Glomerular visceral epithelial cell (primary cell): ENCODE measurements around the gene VGLL3.
"Not testable (repeated sequence)": the region's sequence is repeated elsewhere in the genome, so short reads cannot be mapped to it uniquely, and the experiment has no call there.

Experiments
- DNase-seq: peaks from one replicate; pipeline ENCODE4 v3.0.0-alpha.2; 2016; ENCODE audit errors: extremely low spot score

The VGLL3 gene, protein sequence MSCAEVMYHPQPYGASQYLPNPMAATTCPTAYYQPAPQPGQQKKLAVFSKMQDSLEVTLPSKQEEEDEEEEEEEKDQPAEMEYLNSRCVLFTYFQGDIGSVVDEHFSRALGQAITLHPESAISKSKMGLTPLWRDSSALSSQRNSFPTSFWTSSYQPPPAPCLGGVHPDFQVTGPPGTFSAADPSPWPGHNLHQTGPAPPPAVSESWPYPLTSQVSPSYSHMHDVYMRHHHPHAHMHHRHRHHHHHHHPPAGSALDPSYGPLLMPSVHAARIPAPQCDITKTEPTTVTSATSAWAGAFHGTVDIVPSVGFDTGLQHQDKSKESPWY

GRCh38 chr3:86990734-86991481 is at the start of gene VGLL3:
VGLL3 (minus strand) TSS chr3:86991149; CDS start chr3:86990743, 406 bp downstream.
- DNase-seq: peak; percentile 85

- no peak for DNase-seq
Observed at GRCh38 chr3:87037652-87038051, 46.7 kb upstream of the VGLL3 start.

DNA sequence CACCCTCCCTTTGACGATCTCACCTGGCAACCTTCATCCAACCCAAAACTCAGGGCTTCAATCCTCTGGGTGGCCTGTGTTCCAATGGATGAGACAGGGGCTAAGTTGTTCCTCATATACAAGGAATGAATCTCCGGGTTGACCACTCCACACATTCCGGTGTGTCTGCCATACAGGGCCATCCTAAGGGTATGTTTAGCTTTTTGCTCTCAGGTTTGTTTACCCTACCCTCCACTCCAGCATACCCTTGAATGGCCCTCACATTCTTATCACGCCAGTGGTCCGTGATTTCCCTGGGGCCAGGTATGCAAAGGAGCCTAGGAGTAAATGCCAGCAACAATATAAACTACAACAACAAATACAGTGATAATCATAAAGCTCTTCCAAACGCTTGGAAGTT is 45.7 kb upstream of the VGLL3 start:
- no peak for DNase-seq

GRCh38 chr3:87035339-87035738 is 44.4 kb upstream of the VGLL3 start:
- no peak for DNase-seq

DNA sequence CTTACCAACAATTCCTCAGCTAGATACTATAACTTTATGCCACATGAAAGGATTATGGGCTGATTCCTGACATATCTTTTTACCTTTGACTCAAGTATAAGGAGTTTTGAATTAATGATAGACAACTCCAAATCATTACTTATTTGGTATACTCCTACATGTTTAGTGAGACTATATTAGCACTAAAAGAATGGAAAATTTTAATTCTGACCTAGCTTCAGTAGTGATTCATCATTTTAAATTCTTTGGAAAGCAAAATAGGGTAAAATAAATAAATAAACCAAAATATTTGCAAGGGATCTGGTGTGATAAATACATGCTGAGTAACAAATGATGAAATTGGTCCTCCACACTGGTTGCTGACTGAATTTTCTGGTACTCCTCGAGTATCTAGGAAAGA is 42.3 kb upstream of the VGLL3 start:
- no peak for DNase-seq

DNA sequence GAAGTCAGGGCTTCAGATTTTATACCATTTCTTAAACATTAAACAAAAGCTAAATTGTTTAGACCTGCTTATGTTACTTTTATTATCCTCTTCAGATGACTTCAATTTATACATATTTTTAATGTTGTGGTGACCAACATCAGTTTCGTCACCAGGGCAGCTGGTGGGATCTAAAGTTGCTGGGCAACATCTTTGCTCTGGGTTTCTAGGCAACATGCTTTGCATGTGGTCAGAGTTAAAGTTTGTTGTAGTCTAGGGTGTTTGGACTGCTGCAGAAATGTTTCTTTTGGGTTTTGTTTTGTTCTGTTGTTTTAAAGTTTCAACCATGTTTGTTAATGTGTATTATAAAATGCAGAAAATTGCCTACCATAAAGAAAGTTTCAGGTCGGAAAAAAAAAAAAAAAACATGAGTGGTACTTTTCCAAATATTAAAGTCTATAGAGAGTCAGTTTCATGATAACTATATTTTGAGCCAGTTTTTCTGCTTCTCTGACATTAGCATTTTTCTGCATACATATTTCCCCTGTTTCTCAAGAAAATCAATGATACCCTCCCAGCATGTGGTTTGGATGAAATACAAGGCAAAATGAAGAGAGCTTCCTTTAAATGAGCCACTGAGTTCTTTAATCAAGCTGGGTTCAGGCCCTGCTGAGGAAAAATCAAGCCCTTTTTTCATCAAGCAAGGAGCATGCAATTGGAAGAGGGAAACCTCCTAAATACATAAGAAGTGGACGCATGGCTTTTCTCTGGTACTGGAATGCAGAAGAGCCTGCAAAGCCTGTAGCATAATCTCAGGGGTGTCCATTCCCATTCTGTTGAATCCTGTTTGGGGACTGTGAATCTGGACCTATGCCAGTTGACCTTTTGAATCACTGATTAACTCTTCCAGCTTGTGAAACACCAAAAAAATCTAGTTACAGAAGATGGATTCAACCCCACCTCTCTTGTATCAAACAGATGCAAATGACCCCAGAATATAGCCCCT is 35.0 kb upstream of the VGLL3 start:
- no peak for DNase-seq

DNA sequence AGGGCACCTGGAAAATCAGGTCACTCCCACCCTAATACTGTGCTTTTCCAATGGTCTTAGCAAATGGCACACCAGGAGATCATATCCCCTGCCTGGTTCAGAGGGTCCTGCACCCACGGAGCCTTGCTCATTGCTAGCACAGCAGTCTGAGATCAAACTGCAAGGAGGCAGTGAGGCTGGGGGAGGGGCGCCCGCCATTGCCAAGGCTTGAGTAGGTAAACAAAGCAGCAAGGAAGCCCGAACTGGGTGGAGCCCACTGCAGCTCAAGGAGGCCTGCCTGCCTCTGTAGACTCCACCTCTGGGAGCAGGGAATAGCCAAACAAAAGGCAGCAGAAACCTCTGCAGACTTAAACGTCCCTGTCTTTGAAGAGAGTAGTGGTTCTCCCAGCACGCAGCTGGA is 26.4 kb upstream of the VGLL3 start:
- not testable (repeated sequence) for DNase-seq

DNA sequence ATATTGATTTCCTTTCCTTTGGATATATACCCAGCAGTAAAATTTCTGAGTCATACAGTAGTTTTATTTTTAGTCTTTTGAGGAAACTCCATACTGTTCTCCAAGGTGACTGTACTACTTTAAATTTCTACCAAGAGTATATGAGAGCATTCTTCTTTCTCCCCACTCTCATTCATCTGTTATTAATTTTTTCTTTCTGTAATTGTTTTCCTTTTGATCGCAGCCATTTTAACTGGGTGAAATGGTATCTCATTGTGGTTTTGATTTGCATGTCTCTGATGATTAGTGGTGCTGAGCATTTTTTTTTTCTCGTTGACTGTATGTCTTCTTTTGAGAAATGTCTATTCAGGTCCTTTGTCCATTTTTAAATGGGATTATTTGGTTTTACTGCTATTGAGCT is 18.3 kb upstream of the VGLL3 start:
- no peak for DNase-seq

- DNase-seq: no peak
Observed at GRCh38 chr3:87006844-87007439, 16.0 kb upstream of the VGLL3 start.

- no peak for DNase-seq
Observed at GRCh38 chr3:87004883-87005282, 13.9 kb upstream of the VGLL3 start.

- DNase-seq: no peak
Observed at GRCh38 chr3:87002346-87002745, 11.4 kb upstream of the VGLL3 start.

GRCh38 chr3:87001473-87002098 is 10.6 kb upstream of the VGLL3 start:
- no peak for DNase-seq

- DNase-seq: no peak
Observed at GRCh38 chr3:87000940-87001339, 10.0 kb upstream of the VGLL3 start.

DNA sequence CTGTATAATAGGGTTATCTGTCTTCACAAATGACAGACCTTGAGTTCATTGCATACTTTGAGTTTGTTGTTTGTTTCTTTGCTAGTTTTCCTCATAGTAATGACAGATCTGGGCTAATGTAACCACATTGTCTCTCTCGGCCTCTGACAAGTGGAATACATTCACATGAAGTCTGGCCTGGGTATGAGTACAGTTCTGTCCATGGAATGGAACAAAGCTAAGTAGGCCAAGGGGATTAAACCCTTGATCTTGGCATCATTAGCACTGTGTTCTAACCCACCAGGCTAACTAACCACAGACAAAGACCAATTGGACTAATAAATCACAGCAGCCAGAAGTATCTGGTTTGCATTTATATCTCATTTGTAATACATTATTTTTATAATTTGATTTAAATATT is 7.6 kb upstream of the VGLL3 start:
- DNase-seq: no peak

GRCh38 chr3:86996261-86996955 is 5.5 kb upstream of the VGLL3 start:
- no peak for DNase-seq

- DNase-seq: peak; percentile 58
Observed at GRCh38 chr3:86995537-86995936, 4.6 kb upstream of the VGLL3 start.

DNA sequence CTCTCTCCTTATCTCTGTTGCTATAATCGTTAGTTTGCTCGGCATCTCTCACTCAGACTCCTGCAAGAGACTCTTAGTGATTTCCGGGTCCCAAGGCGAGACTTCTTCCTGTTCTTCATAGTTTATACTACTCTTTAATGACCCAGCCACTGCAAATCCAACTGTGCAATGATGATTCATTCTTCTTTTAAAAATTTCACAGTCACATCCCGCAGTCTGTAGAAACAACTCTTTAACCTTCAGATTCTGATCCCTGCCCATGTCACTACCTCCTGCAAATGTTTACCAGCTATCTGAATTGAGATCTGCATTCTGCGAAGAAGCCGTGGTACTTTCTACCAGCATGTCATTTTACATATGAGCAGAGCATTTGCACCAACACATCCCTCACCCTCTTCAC is 2.8 kb upstream of the VGLL3 start:
- DNase-seq: peak; percentile 46

GRCh38 chr3:86991840-86992435 is 989 bp upstream of the VGLL3 start:
- DNase-seq: no peak

DNA sequence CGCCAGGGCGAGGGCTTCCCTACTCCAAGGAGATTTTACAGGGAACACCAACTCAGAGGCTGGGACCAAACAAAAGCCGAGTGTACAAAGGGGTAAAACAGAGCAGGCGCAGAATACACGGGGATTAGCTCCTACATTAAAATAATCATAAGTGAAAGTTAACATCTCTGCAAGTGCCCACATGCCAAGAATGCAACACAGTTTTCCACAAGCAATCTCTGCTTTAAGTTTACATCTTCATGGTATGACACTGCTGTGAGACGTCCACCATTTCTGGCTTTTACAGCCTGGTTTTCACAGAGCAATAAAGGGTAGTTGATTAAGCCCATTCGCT is 500 bp upstream of the VGLL3 start:
- DNase-seq: no peak

DNA sequence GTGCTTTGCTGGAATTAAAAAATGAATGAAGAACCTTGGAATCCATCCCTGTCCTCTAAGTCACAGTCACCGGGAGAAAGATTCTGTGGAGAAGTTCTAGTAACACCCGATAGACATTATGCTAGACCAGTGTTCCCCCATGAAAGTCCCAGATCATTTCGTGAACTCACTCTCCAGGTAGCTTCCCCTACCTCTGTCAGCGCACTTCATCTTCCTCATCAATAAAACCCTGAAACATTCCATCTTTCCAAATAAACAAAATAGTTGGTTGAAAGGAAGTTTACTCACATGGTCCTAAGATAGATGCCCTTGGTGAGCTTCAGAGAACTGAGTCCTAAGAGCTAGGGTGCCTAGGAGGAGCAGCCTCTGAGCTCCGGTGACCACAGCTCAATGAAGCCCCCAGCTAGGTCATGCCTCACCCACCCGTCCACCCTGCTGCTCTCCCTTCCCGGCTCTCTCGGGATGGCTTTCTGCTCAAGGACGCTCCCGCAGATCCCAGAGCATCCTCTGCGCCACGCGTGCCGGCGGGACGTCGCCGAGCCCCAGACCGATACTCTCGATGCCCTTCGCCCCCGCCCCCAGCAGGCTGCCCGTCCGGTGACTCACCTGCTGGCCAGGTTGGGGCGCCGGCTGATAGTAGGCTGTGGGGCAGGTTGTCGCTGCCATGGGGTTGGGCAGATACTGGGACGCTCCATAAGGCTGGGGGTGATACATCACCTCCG is 776 bp downstream of the VGLL3 start:
- DNase-seq: peak; percentile 57
